HG03025 (cell line): Measurements from ENCODE around the gene SLC2A4RG.
A peak's percentile ranks its signal among the peaks of the same experiment; 100 is the strongest.

Source experiments
- ATAC-seq: cut with Tn5 transposase; IDR thresholded peaks from one replicate; pipeline ENCODE4 v1.9.1; 2021; ENCODE audit warnings: mild to moderate bottlenecking, moderate library complexity; ENCODE audit not compliant: unreplicated experiment, low FRiP score

Gene SLC2A4RG

GRCh38 chr20:63699466-63700198, 39.9 kb upstream of the SLC2A4RG start:
- no peak for ATAC-seq

GRCh38 chr20:63700199-63701050, 39.2 kb upstream of the SLC2A4RG start:
- no peak for ATAC-seq

DNA sequence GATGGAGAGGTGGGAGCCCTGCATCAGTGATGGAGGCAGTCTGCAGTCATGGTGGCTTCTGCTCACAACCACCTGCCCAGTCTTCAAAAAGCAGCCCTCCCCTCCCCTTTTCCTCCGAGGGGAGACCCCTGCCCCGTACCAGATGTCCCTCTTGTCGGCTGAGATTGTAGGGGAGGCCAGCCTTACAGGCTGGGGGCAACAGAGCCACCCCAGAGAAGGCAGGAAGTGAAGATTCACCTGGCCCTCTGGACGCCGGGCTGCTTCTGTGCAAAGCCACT, 38.6 kb upstream of the SLC2A4RG start:
- ATAC-seq = no peak

- ATAC-seq = no peak
These were observed 38.1 kb upstream of the SLC2A4RG start for GRCh38 chr20:63701329-63702035.

- ATAC-seq = no peak
These were observed 37.4 kb upstream of the SLC2A4RG start for GRCh38 chr20:63702036-63702665.

DNA sequence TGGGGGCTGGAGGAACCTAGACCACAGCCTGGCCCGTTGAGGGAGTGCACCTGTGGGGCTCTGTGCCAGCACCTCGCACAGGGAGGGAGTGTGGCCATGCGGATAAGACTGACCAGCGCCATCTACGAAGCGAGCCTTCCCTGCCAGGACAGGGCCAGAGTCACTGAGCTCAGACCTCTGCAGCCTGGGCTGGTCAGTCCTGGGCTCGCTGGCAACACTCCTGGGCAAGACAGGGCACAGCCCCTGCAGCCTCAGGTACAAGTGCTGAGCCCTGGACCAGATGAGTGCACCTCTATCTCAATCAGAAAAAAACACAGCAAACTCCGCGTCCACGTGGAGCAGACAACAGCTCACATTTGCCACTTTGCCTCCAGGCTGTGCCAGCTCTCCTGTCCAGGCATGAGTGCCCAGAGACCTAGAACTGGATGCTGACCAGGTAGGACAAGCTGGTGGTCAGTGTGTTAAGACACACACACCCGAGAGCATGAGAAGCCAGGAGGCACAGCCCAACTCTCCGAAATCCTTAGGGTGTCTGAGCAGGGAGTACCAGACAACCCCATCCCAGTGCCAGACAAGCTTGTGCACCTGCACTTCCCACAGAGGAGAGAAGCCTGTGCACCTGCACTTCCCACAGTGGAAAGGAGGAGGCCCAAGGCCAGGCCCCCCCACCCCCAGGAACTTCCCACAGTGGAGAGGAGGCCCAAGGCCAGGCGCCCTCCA, 36.7 kb upstream of the SLC2A4RG start:
- ATAC-seq = no peak

- no peak for ATAC-seq
These were observed 36.1 kb upstream of the SLC2A4RG start for GRCh38 chr20:63703471-63703975.

DNA sequence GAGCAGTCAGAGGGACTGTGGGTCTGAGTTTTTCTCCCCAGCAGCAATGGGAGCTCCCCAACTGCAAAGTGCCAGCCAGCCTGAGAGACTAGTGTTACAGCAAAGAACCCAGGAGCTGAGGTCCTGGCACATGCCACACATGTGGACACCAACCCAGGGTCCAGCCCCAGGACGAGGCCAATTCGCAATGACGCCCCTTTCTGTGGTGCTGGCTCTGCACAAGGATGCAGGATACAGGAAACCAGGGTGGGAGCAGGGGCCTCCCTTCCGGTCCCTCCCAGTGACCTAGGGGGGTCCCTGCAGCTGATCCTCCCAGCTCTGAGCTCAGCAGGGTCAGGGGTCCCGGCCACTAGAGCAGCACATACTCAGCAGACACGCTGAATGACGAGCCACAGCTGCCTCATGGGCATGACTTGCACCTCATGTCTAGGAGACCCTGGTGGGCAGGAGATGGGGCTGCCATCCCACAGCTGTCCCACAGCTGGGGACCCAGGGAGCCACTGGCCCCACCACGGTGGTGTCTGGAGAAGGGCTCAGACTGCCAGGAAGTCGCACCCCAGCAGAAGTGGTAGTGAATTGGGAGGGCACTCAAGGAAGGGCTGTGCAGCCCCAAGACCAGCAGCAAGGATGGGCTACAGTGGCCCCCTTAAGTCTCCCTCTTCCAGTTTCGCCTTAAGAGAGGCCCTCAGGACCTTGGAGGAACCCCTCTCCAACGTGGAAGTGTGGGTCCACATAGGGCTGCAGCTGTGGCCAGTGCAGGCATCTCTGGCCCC, 35.4 kb upstream of the SLC2A4RG start:
- ATAC-seq = no peak

DNA sequence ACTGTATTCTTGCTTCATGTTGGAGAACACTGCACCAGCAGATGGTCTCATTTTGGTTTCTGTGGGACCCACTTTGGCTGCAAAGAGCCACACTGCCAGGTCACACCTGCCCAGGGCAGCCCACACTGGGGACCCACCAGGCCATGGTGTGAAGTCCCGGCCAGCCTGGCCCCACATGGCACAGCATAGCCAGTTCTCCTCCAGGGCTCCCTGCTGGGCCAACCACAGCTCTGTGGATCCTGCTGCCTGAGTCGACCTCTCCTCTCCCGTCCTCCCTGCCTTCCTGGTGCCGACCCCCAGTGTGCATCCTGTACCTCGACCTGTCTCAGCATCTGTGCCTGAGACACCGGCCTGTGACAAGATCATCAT, 34.8 kb upstream of the SLC2A4RG start:
- no peak for ATAC-seq

GRCh38 chr20:63705232-63706026, 34.1 kb upstream of the SLC2A4RG start:
- ATAC-seq = no peak

DNA sequence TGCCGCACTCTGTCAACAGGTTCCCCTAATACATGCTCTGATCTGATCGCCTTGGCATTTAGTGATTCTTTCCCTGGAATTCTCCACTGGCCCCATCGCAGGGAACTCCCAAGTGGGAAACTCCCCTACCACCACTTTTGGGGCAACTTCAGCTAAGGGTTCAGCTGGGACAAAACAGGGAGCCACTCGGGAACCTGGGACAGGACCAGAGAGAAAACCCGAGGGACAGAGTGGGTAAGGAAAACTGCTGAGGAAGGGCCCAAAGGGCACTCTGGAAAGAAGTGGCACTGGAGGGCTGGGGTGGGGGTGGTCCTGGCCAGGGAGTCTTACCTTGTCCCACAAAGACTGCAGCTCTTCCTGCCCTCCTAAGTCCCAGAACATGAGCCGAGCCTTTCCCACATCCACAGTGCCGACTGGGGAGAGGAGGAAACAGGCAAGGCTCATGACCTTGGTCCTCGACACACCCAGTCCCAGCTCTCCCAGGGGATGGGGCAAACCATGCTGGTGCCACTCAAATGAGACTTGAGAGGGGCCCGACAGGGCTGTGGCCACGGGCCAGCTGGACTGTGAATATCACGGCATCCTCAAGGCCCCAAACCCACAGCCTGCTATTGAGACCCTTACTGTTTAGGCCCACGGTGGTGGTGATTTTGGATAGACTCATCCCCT, 33.4 kb upstream of the SLC2A4RG start:
- ATAC-seq = no peak

DNA sequence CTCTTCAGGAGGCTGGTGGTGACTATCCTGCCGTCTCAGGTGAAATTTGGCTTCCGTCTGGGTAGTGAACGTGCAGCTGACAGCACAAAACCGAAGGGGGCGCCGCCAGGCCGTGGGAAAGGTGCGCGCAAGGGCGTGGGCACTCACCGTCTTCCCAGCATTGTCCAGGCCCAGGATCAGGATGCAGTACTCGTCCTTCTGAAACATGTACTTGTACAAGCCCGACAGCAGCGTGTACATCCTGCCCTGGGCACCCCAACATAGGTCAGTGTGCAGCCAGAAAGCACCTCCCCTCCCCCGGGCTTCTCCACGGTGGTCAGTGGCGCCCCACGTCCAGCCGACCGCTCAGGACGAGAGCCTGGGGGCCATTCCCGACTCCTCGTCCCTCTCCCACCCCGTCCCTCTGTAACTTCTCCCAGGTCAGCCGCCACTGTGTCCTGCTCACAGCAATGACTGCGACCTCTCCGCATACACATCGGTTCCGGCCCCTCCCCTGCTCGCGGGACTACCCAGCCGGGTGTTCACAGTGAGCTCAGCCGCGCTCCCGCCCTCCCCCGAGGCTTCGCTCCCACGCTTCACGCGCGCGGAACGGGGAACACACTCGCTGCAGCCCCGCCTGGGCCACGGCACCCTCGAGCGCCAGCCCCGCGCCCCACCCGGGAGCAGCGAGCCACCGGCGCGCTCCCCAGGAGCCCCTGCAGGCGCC, 32.6 kb upstream of the SLC2A4RG start:
- peak; percentile 11 for ATAC-seq

GRCh38 chr20:63707558-63708300, 31.8 kb upstream of the SLC2A4RG start, which contains the start of the genes ARFRP1 and ZGPAT:
Gene ARFRP1 (minus strand): TSS chr20:63707976. CDS start chr20:63707091, 885 bp downstream.
Gene ZGPAT (plus strand): TSS chr20:63708039. CDS start chr20:63708581, 542 bp downstream.
- peak; percentile 47 for ATAC-seq

GRCh38 chr20:63708301-63709148, 31.1 kb upstream of the SLC2A4RG start:
- ATAC-seq = no peak

GRCh38 chr20:63709149-63709527, 30.4 kb upstream of the SLC2A4RG start:
- no peak for ATAC-seq
